Esophagus muscularis mucosa (tissue), 4 donors: Measurements from ENCODE around the gene TNFRSF25. TPM values are rescaled to one million over a fixed set of nuclear protein-coding genes. Genes with fewer than 3 reads are reported as not detected.

Source experiments
- DNase-seq: peaks from one replicate; pipeline ENCODE4 v3.0.0-alpha.2; 2017; ENCODE audit errors: extremely low spot score
- H3K27ac ChIP-seq, 4 donors: fragments of 200-600 bp; sonication (generic); replicated peaks in 1 of 4; 1 replicate in 3 of 4; 2 replicates in 1 of 4; pipeline ENCODE4 v1.5.1; 2016 to 2019; ENCODE audit warnings: mild to moderate bottlenecking in 1 of 4
- H3K27me3 ChIP-seq, 4 donors: fragments of 200-600 bp; sonication (generic); one replicate each; pipeline versions ENCODE4 v1.5.1 to v1.6.0; 2016 to 2019
- H3K36me3 ChIP-seq, 4 donors: fragments of 200-600 bp; sonication (generic); one replicate each; pipeline ENCODE4 v1.5.1; 2016 to 2019
- H3K4me1 ChIP-seq, 4 donors: fragments of 200-600 bp; sonication (generic); one replicate each; pipeline ENCODE4 v1.5.1; 2016 to 2019
- H3K4me3 ChIP-seq, 4 donors: fragments of 200-600 bp; sonication (generic); 1 replicate in 2 of 4; 2 replicates in 2 of 4; pipeline ENCODE4 v1.5.1; 2016 to 2019; ENCODE audit warnings: mild to moderate bottlenecking in 4 of 4, moderate library complexity in 1 of 4
- H3K9me3 ChIP-seq, 4 donors: fragments of 200-600 bp; sonication (generic); 1 replicate in 3 of 4; 2 replicates in 1 of 4; pipeline ENCODE4 v1.5.1; 2016 to 2019
- EP300 ChIP-seq: sonication (generic); formaldehyde crosslinking; IDR thresholded peaks from one replicate; pipeline ENCODE4 v1.6.1; 2017; ENCODE audit warnings: antibody characterized with exemption
- POLR2A ChIP-seq: fragments of 450-650 bp; IDR thresholded peaks from one replicate; pipeline ENCODE4 v1.6.1; 2017; ENCODE audit warnings: antibody characterized with exemption, moderate library complexity, mild to moderate bottlenecking, low read depth
- POLR2AphosphoS5 ChIP-seq, 2 donors: sonication (generic); formaldehyde crosslinking; IDR thresholded peaks; one replicate each; pipeline ENCODE4 v1.6.1; 2017; ENCODE audit warnings: antibody characterized with exemption in 2 of 2
- WGBS: methylation state at CpG from one replicate; pipeline ENCODE4 v1.1.5; 2018; 5-methylcytosine and 5-hydroxymethylcytosine counted together
- intact Hi-C: fragments of 100-400 bp; cut with DNase I; formaldehyde crosslinking; loops from one replicate; pipeline ENCODE4 v1.15.1; 2023
- total RNA-seq, 4 donors: library from RNA; depleted of rRNA; stranded (reverse); fragments of >200 nt; gene quantifications; one replicate each; pipeline versions ENCODE4 v1.1.0 to v1.2.1, GENCODE V29; 2016
- TF ChIP-seq, protein P1 (sequence below), 3 experiments: fragments of 200-600 bp in 2 of 3; fragments of 450-650 bp in 1 of 3; sonication (generic) in 2 of 3; IDR thresholded peaks; one replicate each; pipeline ENCODE4 v1.5.1; 2017 to 2019; ENCODE audit warnings: antibody characterized with exemption in 3 of 3, mild to moderate bottlenecking in 2 of 3, moderate library complexity in 1 of 3

Gene TNFRSF25
- total RNA-seq, 4 donors from 2014 or later = 2.5 to 9.1 (median 9.1) TPM

DNA sequence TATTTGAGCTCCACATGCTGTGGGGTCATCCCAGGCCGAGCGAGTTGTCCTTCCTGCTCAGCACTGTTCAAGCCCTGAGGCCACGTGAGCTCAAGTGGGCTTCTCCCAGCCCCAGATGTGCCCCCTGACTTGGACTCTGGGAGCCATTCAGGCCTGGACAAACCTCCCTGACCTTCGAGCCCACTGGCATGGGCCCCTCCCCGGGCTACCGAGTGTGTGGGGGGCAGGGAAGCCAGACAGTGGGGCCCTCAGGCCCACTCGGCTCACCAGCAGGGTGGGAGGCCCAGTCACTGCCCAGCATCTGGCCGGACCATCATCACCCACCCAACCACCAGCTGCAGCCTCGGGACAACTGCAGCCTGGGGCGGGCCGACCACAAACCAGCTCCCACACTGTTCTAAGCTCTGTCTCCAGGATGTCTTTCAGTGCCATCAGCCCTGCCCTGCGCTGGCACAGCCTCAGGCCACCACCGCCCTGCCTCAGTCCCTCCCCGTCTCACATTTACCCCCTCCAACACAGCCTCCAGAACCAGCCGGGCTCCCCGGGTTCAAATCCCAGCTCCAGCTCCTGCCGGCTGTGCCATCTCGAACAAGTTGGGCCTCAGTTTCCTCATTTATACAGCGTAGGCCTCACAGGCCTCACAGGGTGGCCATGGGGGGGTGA, 46.4 kb upstream of the TNFRSF25 start:
- Histone ChIP-seq H3K4me1 (peaks cover 0 to 3% (median 0%) of the 10 kb centered on the region in 4 donors), H3K36me3 (no peaks in the 10 kb centered on the region), H3K4me3 (no peak overlapping the region), H3K27me3 (peaks cover 0 to 16% (median 0%) of the 10 kb centered on the region in 4 donors), H3K9me3 (no peaks in the 10 kb centered on the region), H3K27ac (no peak overlapping the region)
- no peak for DNase-seq
- TF ChIP-seq POLR2AphosphoS5 (IDR thresholded peaks at IDR 0.05) (no peak), POLR2A (no peak), EP300 (no peak)
- TF ChIP-seq, protein P1, sequence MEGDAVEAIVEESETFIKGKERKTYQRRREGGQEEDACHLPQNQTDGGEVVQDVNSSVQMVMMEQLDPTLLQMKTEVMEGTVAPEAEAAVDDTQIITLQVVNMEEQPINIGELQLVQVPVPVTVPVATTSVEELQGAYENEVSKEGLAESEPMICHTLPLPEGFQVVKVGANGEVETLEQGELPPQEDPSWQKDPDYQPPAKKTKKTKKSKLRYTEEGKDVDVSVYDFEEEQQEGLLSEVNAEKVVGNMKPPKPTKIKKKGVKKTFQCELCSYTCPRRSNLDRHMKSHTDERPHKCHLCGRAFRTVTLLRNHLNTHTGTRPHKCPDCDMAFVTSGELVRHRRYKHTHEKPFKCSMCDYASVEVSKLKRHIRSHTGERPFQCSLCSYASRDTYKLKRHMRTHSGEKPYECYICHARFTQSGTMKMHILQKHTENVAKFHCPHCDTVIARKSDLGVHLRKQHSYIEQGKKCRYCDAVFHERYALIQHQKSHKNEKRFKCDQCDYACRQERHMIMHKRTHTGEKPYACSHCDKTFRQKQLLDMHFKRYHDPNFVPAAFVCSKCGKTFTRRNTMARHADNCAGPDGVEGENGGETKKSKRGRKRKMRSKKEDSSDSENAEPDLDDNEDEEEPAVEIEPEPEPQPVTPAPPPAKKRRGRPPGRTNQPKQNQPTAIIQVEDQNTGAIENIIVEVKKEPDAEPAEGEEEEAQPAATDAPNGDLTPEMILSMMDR (IDR thresholded peaks at IDR 0.05) = no peak
- intact Hi-C loops = no loop called here
- WGBS = 89% methylated on average over 14 of the region's 19 CpGs

DNA sequence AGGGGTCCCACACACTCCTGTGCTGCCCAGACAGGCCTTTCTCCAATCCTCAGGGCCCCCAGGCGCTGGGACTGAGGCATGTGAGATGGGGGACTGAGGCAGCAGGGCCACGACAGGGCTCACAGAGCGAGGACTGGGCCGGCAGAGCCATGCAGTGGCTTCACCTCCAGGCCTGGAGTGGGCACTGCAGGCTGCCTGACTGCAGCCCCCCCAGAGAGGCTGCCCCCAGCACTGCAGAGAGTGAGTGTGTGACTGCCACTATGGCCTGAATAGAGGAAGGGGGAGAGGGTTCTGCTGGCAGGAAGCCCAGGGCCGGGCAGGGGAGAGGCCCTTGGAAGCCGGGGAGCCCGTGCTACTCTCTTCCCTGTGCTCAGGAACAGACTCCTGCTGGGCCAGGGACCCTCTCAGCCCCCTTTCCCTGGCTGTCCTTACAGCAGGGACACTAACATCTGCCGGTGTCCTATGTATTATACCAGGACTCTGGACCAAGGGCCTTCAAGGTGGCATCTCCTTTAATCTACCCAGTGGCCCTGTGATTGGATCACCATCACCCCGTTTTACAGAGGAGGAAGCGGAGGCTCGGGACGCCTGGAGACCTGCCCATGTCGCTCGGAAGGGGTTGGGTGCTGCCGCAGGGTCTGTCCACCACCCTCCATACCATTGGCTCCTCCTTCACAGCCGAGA, 45.7 kb upstream of the TNFRSF25 start:
- no peak overlapping the region for H3K27ac ChIP-seq
- no peak overlapping the region for H3K4me3 ChIP-seq
- H3K27me3 ChIP-seq = peaks cover 0 to 19% (median 0%) of the 10 kb centered on the region in 4 donors
- H3K4me1 ChIP-seq = peaks cover 0 to 3% (median 0%) of the 10 kb centered on the region in 4 donors
- intact Hi-C loops = no loop called here
- 81% methylated on average over 14 of the region's 16 CpGs for WGBS
- no peaks in the 10 kb centered on the region for H3K36me3 ChIP-seq
- no peak for DNase-seq
- TF ChIP-seq POLR2AphosphoS5 (IDR thresholded peaks at IDR 0.05) (no peak), EP300 (no peak), POLR2A (no peak)
- TF ChIP-seq, protein P1 (IDR thresholded peaks at IDR 0.05) = no peak
- H3K9me3 ChIP-seq = no peaks in the 10 kb centered on the region

DNA sequence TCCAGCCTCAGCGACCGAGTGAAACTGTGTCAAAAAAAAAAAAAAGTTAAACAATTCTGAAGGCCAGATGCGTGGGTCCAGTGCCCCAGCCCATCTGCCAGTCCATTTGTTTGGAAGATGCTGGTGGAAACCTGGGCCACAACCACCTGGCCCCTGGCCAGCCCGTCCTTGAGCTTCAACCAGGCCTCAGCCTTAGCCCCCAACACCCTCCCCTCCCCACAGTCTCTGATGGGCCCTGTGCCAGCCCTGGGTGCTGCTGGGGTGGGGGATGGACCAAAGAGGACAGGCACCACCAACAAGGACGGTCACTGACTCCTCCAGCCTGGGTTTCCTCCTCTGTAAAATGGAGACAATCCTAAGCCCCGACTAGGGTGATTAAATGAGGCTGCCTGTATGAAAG, 45.1 kb upstream of the TNFRSF25 start:
- Histone ChIP-seq H3K4me1 (peaks cover 0 to 3% (median 0%) of the 10 kb centered on the region in 4 donors), H3K9me3 (no peaks in the 10 kb centered on the region), H3K27me3 (peaks cover 0 to 26% (median 0%) of the 10 kb centered on the region in 4 donors), H3K4me3 (no peak overlapping the region), H3K27ac (no peak overlapping the region), H3K36me3 (no peaks in the 10 kb centered on the region)
- intact Hi-C loops = no loop called here
- DNase-seq = no peak
- 73% methylated on average over 5 of the region's 6 CpGs for WGBS
- TF ChIP-seq POLR2AphosphoS5 (IDR thresholded peaks at IDR 0.05) (no peak), POLR2A (no peak), EP300 (no peak)
- TF ChIP-seq, protein P1 (IDR thresholded peaks at IDR 0.05) = no peak

DNA sequence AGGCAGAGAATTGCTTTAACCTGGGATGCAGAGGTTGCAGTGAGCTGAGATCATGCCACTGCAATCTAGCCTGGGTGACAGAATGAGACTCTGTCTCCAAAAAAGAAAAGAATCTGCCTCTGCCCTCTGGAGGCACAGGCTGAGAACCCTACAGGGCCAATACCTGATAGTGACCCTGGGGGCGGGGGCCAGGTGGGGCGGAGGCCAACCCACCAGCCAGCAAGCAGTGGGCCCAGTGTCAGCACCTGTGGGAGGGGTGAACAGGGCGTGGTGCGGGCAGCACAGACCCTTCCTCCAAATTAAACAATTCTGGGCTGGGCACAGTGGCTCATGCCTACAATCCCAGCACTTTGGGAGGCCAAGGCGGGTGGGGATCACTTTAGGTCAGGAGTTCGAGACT, 44.5 kb upstream of the TNFRSF25 start:
- Histone ChIP-seq H3K27ac (no peak overlapping the region), H3K9me3 (no peaks in the 10 kb centered on the region), H3K4me1 (no peaks in the 10 kb centered on the region), H3K4me3 (no peak overlapping the region), H3K27me3 (peaks cover 0 to 31% (median 0%) of the 10 kb centered on the region in 4 donors), H3K36me3 (no peaks in the 10 kb centered on the region)
- no peak for DNase-seq
- intact Hi-C loops = no loop called here
- TF ChIP-seq POLR2AphosphoS5 (IDR thresholded peaks at IDR 0.05) (no peak), POLR2A (no peak), EP300 (no peak)
- TF ChIP-seq, protein P1 (IDR thresholded peaks at IDR 0.05) = no peak
- WGBS = 100% methylated on average over 5 of the region's 6 CpGs
